Lung (tissue), 12 donors: Measurements from ENCODE around the gene GPR55. TPM values are rescaled to one million over a fixed set of nuclear protein-coding genes. Genes with fewer than 3 reads are reported as not detected.

Experiments used
- ATAC-seq: fragments of 200-7000 bp; cut with Tn5 transposase; one replicate; pipeline ENCODE4 v1.9.1; 2020; ENCODE audit warnings: moderate number of reproducible peaks; ENCODE audit not compliant: insufficient read depth, low FRiP score
- DNase-seq, 3 donors: peaks; one replicate each; pipeline ENCODE4 v3.0.0-alpha.2; 2013 to 2017
- H3K27ac ChIP-seq, 2 donors: one replicate each; pipeline ENCODE4 v1.5.1; 2013; ENCODE audit warnings: mild to moderate bottlenecking in 2 of 2, moderate library complexity in 2 of 2, control low read depth in 1 of 2, inconsistent platforms in 1 of 2, low read depth in 1 of 2, low read length in 1 of 2
- H3K27me3 ChIP-seq, 3 donors: one replicate each; pipeline ENCODE4 v1.5.1; 2013; ENCODE audit warnings: low read length in 2 of 3; ENCODE audit not compliant: control insufficient read depth in 3 of 3, insufficient read depth in 3 of 3
- H3K36me3 ChIP-seq, 4 donors: one replicate each; pipeline ENCODE4 v1.5.1; 2013; ENCODE audit warnings: low read length in 4 of 4, mild to moderate bottlenecking in 1 of 4, moderate library complexity in 1 of 4; ENCODE audit not compliant: control insufficient read depth in 4 of 4, insufficient read depth in 4 of 4
- H3K4me1 ChIP-seq, 5 donors: one replicate each; pipeline ENCODE4 v1.5.1; 2013; ENCODE audit warnings: low read length in 5 of 5, mild to moderate bottlenecking in 2 of 5, moderate library complexity in 1 of 5; ENCODE audit not compliant: control insufficient read depth in 5 of 5, insufficient read depth in 5 of 5
- H3K4me3 ChIP-seq: one replicate; pipeline ENCODE4 v1.5.1; 2013; ENCODE audit warnings: mild to moderate bottlenecking, control low read depth, moderate library complexity
- H3K9ac ChIP-seq, 2 donors: one replicate each; pipeline ENCODE4 v1.5.1; 2013; ENCODE audit warnings: low read length in 2 of 2, control low read depth in 1 of 2; ENCODE audit not compliant: insufficient read depth in 1 of 2
- H3K9me3 ChIP-seq, 4 donors: one replicate each; pipeline ENCODE4 v1.5.1; 2013; ENCODE audit warnings: low read length in 3 of 4, mild to moderate bottlenecking in 1 of 4, moderate library complexity in 1 of 4; ENCODE audit not compliant: control insufficient read depth in 4 of 4, insufficient read depth in 3 of 4
- CTCF ChIP-seq: IDR thresholded peaks from 2 replicates; pipeline ENCODE4 v1.5.1; 2012; ENCODE audit warnings: mild to moderate bottlenecking; ENCODE audit errors: control extremely low read depth, extremely low read depth
- WGBS, 2 donors: extraction: QIAGEN DNeasy Blood & Tissue Kit; methylation state at CpG; one replicate each; pipeline ENCODE4 v1.1.7; 2013; 5-methylcytosine and 5-hydroxymethylcytosine counted together
- polyA plus RNA-seq, 2 donors: library from polyadenylated mRNA; stranded (reverse); fragments of 200-250 nt; gene quantifications; one replicate each; pipeline ENCODE4 v1.2.1, GENCODE V29; 2013
- total RNA-seq, 2 donors: library from RNA; depleted of rRNA in 1 of 2; stranded (reverse); fragments of >200 nt in 1 of 2; gene quantifications; one replicate each; pipeline ENCODE4 v1.2.1, GENCODE V29; 2014 to 2021
- donor health status: control.
- donor health status: control.
- donor health status: Bipolar disorder and iron deficiency.
- donor health status: healthy.
- donor health status: DM: yes; HTN: yes; CAD: no.

Gene GPR55
- total and polyA plus RNA-seq, 4 donors: 0.18 to 0.58 (median 0.29) TPM

- Histone ChIP-seq H3K4me3 (no peak overlapping the region), H3K36me3 (no peaks in the 10 kb centered on the region), H3K9me3 (no peaks in the 10 kb centered on the region), H3K27me3 (no peaks in the 10 kb centered on the region), H3K27ac (no peak overlapping the region), H3K4me1 (peaks cover 0 to 4% (median 0%) of the 10 kb centered on the region in 5 donors), H3K9ac (no peak overlapping the region)
- 49 to 53% methylated on average over 19 of the region's 19 CpGs for whole genome bisulfite sequencing, 2 donors
- DNase-seq (peak; percentile 22 to 70 (median 38)), ATAC-seq (no peak)
- no peak for TF ChIP-seq CTCF
These were observed 18.2 kb upstream of the GPR55 start for GRCh38 chr2:230942920-230943896.

DNA sequence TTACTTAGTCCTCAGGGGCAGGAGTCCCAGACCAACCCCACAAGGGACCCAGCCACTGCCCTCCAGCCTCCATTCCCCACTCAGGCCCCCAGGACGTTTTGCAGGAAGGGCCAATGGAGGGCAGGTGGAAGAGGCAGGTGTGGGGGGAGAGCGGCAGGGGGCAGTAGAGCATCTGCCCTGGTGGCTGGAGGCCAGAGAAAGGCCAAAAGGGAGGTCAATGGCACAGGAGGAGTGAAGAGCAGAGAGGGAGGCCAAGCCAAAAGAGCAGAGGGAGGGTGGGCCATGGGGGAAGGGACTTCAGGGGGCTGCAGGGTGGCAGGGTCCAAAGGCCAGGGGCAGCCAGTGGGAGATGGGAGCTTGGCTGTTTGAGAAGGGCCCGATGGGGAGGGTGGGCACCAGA is 17.3 kb upstream of the GPR55 start:
- Histone ChIP-seq H3K9ac (no peak overlapping the region), H3K4me3 (no peak overlapping the region), H3K4me1 (peaks cover 0 to 4% (median 0%) of the 10 kb centered on the region in 5 donors), H3K36me3 (no peaks in the 10 kb centered on the region), H3K9me3 (no peaks in the 10 kb centered on the region), H3K27ac (no peak overlapping the region), H3K27me3 (no peaks in the 10 kb centered on the region)
- DNase-seq: no peak
- no peak for TF ChIP-seq CTCF
- no peak for ATAC-seq
- 68 to 90% methylated on average over 3 of the region's 3 CpGs for WGBS, 2 donors

GRCh38 chr2:230941202-230942180 is 16.4 kb upstream of the GPR55 start:
- Histone ChIP-seq H3K9me3 (peaks cover 0 to 3% (median 1%) of the 10 kb centered on the region in 4 donors), H3K9ac (no peak overlapping the region), H3K27me3 (no peaks in the 10 kb centered on the region), H3K36me3 (no peaks in the 10 kb centered on the region), H3K4me1 (peaks cover 0 to 4% (median 0%) of the 10 kb centered on the region in 5 donors), H3K27ac (no peak overlapping the region), H3K4me3 (no peak overlapping the region)
- ATAC-seq (no peak), DNase-seq (no peak)
- TF ChIP-seq CTCF: no peak
- 76 to 80% methylated on average over 13 to 14 of the region's 14 CpGs for WGBS, 2 donors
